ENCODE results near the gene DDX27. TPM values are rescaled to one million over a fixed set of nuclear protein-coding genes. Genes with fewer than 3 reads are reported as not detected.

DDX27 gene
- total RNA-seq, 1 donor from 2014 or later = 57.4 TPM

DNA sequence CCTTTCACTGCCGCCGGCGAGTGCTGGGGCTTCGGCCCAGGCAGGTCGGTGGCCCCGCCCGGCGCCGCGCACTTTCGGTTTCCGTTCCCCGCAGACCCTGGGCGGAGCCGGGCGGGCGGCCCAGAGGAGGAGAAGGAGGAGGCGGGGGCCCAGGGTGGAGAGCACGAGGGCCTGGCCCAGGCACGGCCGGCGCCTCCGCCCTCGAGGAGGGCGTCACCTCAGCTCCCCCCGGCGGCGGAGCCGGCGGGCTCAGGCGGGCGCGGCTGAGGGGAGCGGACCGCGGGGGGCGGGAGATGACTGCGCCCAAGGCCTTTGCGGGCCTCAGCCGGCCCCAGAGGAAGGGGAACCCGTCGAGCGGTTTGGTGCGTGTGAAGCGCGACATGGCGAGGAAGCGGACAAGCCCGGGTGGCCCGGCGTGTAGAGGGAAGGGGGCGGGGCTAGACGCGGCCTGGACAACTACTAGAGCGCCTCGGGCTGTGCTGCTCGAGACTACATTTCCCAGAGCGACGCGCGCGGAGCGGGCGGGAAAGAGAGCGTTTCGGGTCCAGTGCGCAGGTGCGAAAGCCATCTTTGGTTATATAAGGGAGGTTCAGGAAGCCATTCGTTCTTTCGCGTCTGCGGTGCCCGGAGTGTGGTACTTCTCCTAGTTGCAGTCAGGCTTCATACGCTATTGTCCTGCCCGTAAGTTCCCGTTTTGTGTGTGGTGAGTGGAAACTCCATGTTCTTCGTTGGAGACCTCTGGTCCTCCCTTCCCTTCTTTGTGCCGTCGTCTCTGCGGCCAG lies 59.0 kb downstream of the DDX27 start, which contains the start of gene ZNFX1:
ZNFX1 (minus strand) TSS at position 22 of the 782 bp plus-strand sequence. CDS start 2,218 bp downstream, outside the sequence.
- intact Hi-C loops (cut with micrococcal nuclease) = loop anchor here (1.0 to 10.0 kb wide), 10 partner anchors 45 to 1657 kb away; partner anchors contain the start of genes ADNP, CSE1L, DDX27 and RNF114
- Mint-ChIP-seq H3K9me3 (peaks cover 29% of the 10 kb centered on the region), H3K4me3 (peak within 1 kb of the TSS; percentile 99), H3K4me1 (ENCODE audit: low read depth) (peaks cover 61% of the 10 kb centered on the region), H3K36me3 (ENCODE audit: low read depth) (peaks cover 70% of the 10 kb centered on the region), H3K27me3 (ENCODE audit: insufficient read depth) (no peaks in the 10 kb centered on the region), H3K27ac (peak within 1 kb of the TSS; percentile 98)
- peak; percentile 98 for DNase-seq (ENCODE audit: low spot score)

DNA sequence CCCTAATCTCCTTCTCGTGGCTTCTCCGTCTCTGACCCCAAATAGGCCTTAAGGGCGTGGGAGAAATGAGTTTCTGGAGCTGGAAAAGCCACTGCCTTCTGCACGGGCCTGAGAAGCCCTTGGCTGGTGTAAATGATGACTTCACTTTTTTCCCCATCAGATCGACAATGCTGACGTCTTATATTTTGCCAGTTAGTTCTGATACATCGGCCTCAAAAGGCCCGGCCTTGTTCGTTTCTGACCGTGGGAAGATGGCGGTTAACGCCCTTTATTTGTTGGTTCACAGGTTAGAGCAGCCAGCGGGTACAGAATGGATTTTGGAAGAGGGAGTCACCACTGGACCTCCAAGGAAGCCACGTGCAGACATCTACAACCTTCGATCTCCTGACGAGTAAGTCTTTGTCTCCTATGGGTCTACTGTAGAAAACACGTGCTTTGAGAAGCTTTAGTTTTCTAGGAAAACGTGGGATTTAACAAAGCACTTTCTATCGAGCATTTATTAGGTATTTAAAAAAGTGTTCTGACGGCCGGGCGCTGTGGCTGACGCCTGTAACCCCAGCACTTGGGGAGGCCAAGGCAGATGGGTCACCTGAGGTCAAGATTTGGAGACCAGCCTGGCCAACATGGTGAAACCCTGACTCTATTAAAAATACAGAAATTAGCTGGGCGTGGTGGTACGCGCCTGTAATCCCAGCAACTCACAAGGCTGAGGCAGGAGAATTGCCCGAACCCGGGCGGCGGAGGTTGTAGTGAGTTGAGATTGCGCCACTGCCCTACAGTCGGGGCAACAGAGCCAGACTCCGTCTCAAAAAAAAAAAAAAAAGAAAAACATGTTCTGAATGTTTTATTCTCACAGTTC lies 59.8 kb downstream of the DDX27 start:
- Mint-ChIP-seq H3K27me3 (ENCODE audit: insufficient read depth) (no peaks in the 10 kb centered on the region), H3K4me1 (ENCODE audit: low read depth) (peaks cover 69% of the 10 kb centered on the region), H3K27ac (peak overlapping the region; percentile 95), H3K4me3 (peak overlapping the region; percentile 99), H3K9me3 (peaks cover 37% of the 10 kb centered on the region), H3K36me3 (ENCODE audit: low read depth) (peaks cover 74% of the 10 kb centered on the region)
- intact Hi-C loops (cut with micrococcal nuclease) = loop anchor here (1.0 to 10.0 kb wide), 10 partner anchors 44 to 1656 kb away; partner anchors contain the start of genes ADNP, CSE1L, DDX27 and RNF114
- no peak for DNase-seq (ENCODE audit: low spot score)

DNA sequence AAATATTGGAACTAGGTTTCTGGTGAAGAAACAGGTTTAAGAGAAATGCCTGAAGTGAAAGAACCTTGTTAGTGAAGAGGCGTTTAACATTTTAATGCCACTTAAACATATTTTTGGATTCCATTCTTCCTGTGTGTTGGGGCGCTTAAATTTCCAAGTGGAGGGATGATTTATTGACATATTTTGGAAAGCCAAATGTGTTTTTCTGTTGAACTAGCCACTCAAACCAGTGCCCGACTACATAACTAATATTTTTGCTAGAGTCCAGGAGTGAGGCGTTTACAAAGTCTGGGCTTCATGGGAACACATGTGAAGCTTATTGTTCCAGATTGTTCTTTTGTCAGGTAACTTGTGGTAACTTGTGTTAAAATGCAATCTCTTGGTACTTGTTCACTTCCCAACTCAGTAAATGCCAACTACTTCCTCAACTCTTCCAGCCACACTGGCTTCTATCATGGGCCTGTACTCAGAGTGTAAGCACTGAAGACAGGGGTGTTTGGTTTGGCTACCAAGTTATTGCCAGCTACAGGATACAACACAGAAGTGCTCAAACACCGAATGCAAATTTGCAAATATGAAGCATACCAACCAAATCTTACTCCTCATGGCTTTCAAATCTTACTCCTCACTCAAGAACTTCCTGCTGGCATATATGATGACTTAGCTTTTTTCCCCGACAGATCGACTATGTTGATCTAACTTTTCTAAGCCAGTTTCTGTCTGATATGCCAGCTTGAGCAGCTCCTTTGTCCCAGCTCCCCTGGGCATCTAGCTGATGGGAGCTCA lies 60.7 kb downstream of the DDX27 start:
- no peak for DNase-seq (ENCODE audit: low spot score)
- Mint-ChIP-seq H3K4me3 (peak overlapping the region; percentile 99), H3K9me3 (peaks cover 42% of the 10 kb centered on the region), H3K4me1 (ENCODE audit: low read depth) (peaks cover 77% of the 10 kb centered on the region), H3K27me3 (ENCODE audit: insufficient read depth) (no peaks in the 10 kb centered on the region), H3K27ac (peak overlapping the region; percentile 95), H3K36me3 (ENCODE audit: low read depth) (peaks cover 82% of the 10 kb centered on the region)
- intact Hi-C loops (cut with micrococcal nuclease) = loop anchor here (2.0 to 10.0 kb wide), 5 partner anchors 113 to 1655 kb away; partner anchors contain the start of genes ADNP, RNF114 and SLC9A8

DNA sequence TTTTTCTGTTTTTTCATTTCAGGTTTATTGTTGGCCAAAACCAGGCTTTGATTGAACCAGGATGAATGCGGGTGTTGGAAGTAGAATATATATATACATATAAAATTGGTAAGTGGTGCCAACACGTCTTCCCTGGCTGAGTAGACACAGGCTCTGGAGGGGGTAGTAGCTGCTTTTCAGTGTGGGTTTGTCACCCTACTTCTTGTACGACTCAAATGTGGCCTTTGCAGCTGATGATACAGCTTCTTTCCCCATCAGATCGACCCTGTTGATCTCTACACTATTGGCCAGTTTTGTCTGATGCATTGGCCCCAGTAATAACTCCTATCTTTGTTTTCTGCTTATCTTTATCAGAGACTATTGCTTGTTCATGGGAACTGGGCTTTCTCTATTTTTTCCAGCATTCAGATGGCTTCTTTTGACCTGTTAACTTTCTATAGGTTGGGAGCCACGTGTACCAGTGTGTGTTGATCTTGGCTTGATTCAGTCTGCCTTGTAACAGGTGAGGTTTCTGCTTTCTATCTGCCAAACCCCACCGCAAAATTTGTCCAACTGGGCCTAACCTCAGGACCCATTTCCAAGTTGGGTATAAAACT lies 61.3 kb downstream of the DDX27 start:
- Mint-ChIP-seq H3K36me3 (ENCODE audit: low read depth) (peaks cover 84% of the 10 kb centered on the region), H3K27ac (peak overlapping the region; percentile 95), H3K9me3 (peaks cover 47% of the 10 kb centered on the region), H3K4me1 (ENCODE audit: low read depth) (peaks cover 77% of the 10 kb centered on the region), H3K27me3 (ENCODE audit: insufficient read depth) (no peaks in the 10 kb centered on the region), H3K4me3 (peak overlapping the region; percentile 99)
- intact Hi-C loops (cut with micrococcal nuclease) = no loop called here
- DNase-seq (ENCODE audit: low spot score) = no peak

DNA sequence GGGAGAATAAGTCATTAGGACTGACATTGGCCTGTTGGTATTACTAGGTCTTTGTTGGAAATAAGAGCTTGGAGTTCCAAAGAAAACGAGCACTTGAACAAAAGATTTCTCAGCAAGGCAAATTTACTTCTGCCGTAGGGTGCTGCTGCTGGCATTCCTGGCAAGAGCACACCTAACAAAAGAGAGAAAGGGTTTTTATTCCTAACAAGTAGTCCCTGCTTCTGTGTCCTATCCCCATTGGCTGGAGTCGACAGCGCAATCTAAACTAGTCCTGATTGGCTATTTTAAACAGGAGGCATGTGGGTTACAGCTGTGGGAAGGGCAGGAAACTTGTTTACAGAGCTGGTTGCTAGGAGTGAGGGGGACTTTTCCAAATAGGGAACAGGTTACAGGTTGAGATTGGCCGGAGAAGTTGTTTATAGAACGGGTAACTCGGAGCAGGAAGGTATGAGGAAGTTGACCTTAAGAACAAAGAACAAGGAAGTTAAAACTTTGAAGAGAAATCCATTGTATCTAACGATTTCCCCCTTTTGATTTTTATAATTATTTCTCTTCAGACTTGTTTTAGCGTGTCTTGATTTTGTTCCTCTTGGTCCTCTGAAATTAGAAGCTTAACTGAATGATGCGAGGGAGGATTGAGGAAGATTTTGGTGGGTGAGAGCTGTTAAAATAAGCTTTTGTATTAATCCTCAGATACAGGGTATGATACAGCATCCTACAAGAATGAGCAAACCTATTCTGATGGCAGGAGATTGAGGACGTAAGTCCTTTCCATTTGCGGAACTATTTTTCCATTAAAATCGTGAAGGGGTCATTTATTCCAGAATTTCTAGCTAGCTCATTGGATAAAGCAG lies 62.1 kb downstream of the DDX27 start:
- no peaks in the 10 kb centered on the region for H3K27me3 Mint-ChIP-seq (ENCODE audit: insufficient read depth)
- DNase-seq (ENCODE audit: low spot score) = no peak
- H3K36me3 Mint-ChIP-seq (ENCODE audit: low read depth) = peaks cover 88% of the 10 kb centered on the region
- peak overlapping the region; percentile 99 for H3K4me3 Mint-ChIP-seq
- peak overlapping the region; percentile 73 for H3K27ac Mint-ChIP-seq
- peaks cover 55% of the 10 kb centered on the region for H3K9me3 Mint-ChIP-seq
- H3K4me1 Mint-ChIP-seq (ENCODE audit: low read depth) = peaks cover 77% of the 10 kb centered on the region
- intact Hi-C loops (cut with micrococcal nuclease) = no loop called here

DNA sequence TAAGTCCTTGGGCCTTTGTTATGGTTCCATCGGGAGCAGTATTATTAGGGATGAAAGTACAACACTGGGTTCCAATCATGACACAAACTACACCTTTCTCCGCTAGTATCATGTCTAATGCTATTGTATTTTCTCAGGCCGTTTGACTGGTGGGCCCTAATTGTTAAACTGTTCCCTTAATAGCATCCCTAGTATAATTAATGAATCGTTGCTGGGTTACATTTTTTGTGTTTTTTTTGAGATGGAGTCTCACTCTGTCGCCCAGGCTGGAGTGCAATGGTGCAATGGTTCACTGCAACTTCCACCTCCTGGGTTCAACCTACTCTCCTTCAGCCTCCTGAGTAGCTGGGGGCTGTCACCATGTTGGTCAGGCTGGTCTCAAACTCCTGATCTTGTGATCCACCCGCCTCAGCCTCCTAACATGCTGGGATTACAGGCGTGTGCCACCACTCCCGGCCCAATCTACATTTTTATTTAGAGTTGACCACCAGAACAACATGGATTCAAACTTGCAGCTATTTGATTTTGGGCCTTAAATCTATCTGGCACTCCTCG lies 62.8 kb downstream of the DDX27 start:
- Mint-ChIP-seq H3K27me3 (ENCODE audit: insufficient read depth) (no peaks in the 10 kb centered on the region), H3K4me3 (peak overlapping the region; percentile 99), H3K4me1 (ENCODE audit: low read depth) (peaks cover 77% of the 10 kb centered on the region), H3K9me3 (peaks cover 62% of the 10 kb centered on the region), H3K27ac (peak overlapping the region; percentile 50), H3K36me3 (ENCODE audit: low read depth) (peaks cover 88% of the 10 kb centered on the region)
- intact Hi-C loops (cut with micrococcal nuclease) = no loop called here
- DNase-seq (ENCODE audit: low spot score) = no peak

DNA sequence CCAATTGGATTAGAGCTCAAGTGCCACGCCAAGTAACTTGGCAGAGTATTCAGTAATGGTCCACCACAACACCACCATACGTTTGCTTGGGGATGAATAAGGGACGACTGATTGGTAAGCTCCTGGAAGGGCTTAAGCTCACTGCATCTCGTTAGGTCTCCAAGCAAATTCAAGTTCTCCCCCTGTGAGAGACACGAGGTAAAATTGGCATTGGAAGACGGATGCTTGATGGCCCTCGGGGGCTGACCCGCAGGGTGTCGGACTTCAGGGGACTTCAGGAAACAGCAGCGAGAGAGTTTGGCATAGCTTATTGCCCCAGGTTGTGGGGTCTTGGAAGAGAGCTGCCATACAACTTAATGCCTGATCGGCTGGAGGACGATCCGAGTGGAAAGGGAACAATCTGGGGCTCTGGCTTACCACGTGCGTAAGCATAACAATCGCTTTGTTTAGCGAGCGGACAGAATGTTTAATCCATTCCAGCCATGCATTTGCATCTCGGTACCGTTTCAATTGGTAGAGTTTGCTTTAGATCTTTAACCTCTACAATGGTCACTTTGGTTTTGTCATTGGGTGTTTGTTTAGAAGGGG lies 63.5 kb downstream of the DDX27 start:
- DNase-seq (ENCODE audit: low spot score) = no peak
- Mint-ChIP-seq H3K4me1 (ENCODE audit: low read depth) (peaks cover 81% of the 10 kb centered on the region), H3K27ac (peak overlapping the region; percentile 61), H3K4me3 (peak overlapping the region; percentile 99), H3K27me3 (ENCODE audit: insufficient read depth) (no peaks in the 10 kb centered on the region), H3K36me3 (ENCODE audit: low read depth) (peaks cover 94% of the 10 kb centered on the region), H3K9me3 (peaks cover 68% of the 10 kb centered on the region)
- intact Hi-C loops (cut with micrococcal nuclease) = no loop called here

DNA sequence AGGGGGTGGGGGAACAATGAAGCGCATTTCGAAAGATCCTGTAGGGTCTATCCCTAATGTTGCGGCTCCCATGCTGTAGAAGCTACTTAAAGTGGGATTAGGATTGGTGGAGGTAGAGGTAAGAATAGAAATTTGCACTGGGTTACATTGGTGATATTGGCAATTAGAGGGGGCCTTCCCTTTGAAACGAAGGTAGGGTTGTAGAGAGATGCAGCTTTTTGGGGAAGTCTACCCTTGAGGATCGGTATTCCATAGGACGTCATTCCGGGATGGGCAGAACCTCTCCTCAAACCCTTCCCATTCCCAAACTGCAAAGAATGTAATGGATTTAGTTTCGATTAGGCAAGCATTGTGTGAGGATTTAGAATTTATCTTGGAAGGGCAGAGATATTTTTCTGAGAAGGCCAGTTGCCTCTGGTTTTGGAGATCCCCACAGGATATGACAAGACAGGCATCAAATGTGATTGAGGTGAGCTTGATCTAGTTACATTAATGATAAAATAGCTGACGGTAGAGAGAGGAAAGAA lies 64.0 kb downstream of the DDX27 start:
- H3K9me3 Mint-ChIP-seq = peaks cover 68% of the 10 kb centered on the region

DNA sequence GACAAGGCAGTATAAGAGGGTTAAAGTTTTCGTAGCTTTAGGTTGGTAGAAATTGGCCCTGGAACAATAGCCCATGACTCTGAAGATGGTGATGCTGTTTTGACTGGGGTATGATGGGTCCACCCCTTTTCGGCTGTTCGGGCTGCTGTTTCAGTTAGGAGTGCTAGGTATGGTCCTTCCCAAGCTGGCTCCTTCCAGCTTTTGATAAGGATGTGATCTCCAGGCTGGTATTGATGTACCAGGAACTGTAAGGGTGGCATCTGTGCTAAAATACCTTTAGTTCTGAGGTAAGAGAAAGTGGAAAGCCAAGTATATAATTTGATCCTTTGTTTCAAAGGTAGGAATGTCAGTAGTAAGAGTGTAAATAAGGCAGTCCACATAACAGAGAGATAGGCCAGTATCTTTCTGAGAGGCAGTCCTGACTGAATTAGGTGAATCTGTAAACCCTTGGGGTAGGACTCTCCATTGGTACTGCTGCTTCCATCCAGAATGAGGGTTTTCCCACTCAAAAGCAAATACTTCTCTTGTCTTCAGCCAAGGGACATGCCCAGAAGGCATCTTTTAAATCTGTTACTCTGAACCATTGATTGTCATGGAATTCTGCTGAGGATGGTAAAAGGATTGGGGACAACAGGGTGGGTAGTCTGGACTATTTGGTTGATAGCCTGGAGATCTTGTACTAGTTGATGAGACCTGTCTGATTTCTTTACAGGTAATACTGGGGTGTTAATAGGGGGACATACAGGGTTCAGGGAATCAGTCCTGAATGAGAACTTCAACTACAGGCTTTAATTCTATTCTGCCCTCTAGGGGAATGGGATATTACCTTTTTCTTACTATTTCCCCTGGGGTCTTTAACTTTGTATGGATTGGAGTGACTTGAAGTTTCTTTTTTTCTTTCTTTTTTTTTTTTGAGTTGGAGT lies 64.7 kb downstream of the DDX27 start:
- peaks cover 68% of the 10 kb centered on the region for H3K9me3 Mint-ChIP-seq
- peak overlapping the region; percentile 99 for H3K4me3 Mint-ChIP-seq
- peaks cover 94% of the 10 kb centered on the region for H3K4me1 Mint-ChIP-seq (ENCODE audit: low read depth)
- intact Hi-C loops (cut with micrococcal nuclease) = no loop called here
- DNase-seq (ENCODE audit: low spot score) = no peak
- no peaks in the 10 kb centered on the region for H3K27me3 Mint-ChIP-seq (ENCODE audit: insufficient read depth)
- H3K27ac Mint-ChIP-seq = peak overlapping the region; percentile 61
- peaks cover 99% of the 10 kb centered on the region for H3K36me3 Mint-ChIP-seq (ENCODE audit: low read depth)

More for the DNA sequence above, 64.0 kb downstream of the DDX27 start:
- Mint-ChIP-seq H3K27ac (peak overlapping the region; percentile 61), H3K36me3 (ENCODE audit: low read depth) (peaks cover 99% of the 10 kb centered on the region), H3K4me3 (peak overlapping the region; percentile 99), H3K4me1 (ENCODE audit: low read depth) (peaks cover 86% of the 10 kb centered on the region), H3K27me3 (ENCODE audit: insufficient read depth) (no peaks in the 10 kb centered on the region)
- intact Hi-C loops (cut with micrococcal nuclease) = no loop called here
- DNase-seq (ENCODE audit: low spot score) = no peak

DNA sequence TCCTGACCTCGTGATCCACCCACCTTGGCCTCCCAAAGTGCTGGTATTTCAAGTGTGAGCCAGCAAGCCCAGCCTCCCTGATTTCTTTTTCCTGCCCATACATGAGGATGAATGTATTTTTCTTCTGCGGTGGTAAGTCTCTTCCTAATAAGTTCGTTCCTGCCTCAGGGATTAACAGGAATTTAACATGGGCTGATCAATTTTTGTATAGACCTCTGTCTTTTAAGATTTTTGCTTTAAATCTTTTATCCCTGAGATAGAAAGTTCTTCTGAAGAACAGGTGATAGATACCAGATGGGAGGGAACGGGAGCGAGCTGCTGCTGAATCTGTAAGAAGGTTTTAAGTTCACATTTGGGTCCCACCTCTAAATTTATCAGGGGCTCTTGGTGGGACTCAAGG lies 65.6 kb downstream of the DDX27 start:
- peaks cover 95% of the 10 kb centered on the region for H3K36me3 Mint-ChIP-seq (ENCODE audit: low read depth)
- peaks cover 67% of the 10 kb centered on the region for H3K9me3 Mint-ChIP-seq
- intact Hi-C loops (cut with micrococcal nuclease) = no loop called here
- no peak overlapping the region for H3K27ac Mint-ChIP-seq
- no peak for DNase-seq (ENCODE audit: low spot score)
- peaks cover 96% of the 10 kb centered on the region for H3K4me1 Mint-ChIP-seq (ENCODE audit: low read depth)
- H3K27me3 Mint-ChIP-seq (ENCODE audit: insufficient read depth) = no peaks in the 10 kb centered on the region
- peak overlapping the region; percentile 99 for H3K4me3 Mint-ChIP-seq
